GM19025 (cell line): ENCODE data around the gene ZNF566.

Experiments
- ATAC-seq: cut with Tn5 transposase; IDR thresholded peaks from one replicate; pipeline ENCODE4 v1.9.1; 2021; ENCODE audit warnings: mild to moderate bottlenecking, low read depth, moderate library complexity; ENCODE audit not compliant: unreplicated experiment

Gene ZNF566

DNA sequence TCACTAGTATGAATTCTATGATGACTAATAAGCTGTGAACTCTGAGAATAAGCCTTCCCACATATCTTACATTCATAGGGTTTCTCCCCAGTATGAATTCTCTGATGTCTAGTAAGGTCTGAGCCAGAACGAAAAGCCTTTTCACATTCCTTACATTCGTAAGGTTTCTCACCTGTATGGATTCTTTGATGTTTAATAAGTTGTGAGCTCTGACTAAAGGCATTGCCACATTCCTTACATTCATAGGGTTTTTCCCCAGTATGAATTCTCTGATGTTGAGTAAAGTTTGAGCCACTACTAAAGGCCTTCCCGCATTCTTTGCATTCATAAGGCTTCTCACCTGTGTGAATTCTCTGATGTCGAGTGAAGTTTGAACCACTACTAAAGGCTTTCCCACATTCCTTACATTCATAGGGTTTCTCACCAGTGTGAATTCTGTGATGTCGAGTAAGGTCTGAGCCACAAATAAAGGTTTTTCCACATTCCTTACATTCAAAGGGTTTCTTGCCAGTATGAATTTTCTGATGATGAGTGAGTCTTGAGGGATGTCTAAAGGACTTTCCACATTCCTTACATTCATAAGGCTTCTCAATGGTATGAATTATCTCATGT lies 40.2 kb downstream of the ZNF566 start:
- no peak for ATAC-seq

DNA sequence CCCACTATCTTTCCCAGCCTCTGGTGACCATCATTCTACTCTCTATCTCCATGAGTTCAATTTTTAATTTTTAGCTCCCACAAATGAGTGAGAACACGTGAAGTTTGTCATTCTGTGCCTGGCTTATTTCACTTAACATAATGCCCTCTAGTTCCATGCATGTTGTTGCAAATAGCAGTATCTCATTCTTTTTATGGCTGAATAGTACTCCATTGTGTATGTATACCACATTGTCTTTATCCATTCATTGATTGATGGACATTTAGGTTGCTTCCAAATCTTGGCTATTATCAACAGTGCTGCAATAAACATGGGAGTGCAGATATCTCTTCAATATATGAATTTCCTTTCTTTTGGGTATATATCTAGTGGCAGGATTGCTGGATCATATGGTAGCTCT lies 48.0 kb downstream of the ZNF566 start:
- ATAC-seq: no peak

- no peak for ATAC-seq
Measured at GRCh38 chr19:36436531-36436930, 52.8 kb downstream of the ZNF566 start.

DNA sequence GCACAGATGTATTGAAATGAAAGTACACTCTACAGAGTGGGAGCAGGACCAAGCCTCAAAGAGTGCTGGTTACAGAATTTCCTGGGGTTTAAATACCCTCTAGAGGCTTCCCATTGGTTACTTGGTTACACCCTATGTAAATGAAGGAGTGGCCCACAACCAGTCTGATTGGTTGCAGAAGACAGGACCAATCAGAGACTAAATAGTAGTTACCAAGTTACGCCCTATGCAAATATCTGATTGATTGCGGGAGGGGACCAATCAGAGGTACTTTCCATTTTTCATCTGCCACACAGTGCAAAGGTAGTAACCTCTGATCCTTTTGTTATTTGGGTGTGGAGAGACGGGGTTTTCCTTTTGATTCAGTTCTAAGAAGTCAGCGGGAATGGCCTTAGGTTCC lies 65.4 kb downstream of the ZNF566 start:
- no peak for ATAC-seq

GRCh38 chr19:36421749-36422481 lies 67.4 kb downstream of the ZNF566 start:
- no peak for ATAC-seq

DNA sequence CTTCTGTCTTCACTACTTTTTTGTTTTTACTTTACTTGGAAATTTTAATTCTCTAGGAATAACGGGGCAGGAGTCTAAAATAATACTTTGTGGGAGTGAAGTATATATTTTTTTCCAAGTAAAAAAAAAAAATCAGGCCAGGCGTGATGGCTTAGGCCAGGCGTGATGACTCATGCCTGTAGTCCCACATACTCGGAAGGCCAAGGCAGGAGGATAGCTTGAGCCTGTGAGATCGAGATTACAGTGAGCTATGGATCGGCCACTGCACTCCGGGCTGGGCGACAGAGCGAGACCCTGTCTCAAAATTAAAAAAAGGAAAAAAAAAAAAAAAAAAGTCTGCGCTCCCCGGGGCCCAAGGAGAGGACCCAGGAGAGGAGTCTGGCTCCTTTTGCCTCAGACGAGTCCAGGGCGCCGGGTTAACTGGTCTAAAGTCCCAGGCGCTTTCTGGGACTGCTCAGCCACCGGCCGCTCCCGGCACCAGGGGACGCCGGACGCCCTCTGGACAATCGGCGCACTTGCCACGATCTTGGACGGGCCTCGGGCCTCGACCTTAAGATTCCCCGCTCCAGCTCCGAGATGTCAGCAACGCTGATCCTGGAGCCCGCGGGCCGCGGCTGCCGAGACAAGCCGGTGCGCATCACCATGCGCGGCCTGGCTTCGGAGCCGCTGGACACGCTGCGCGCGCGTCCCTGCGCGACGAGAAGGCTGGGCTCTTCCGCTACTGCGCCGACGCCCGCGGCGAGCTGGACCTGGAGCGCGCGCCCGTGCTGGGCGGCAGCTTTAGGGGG lies 68.2 kb downstream of the ZNF566 start:
- ATAC-seq: no peak

- peak; percentile 88 for ATAC-seq
Measured at GRCh38 chr19:36418287-36419001, 70.9 kb downstream of the ZNF566 start, which contains the start of gene ZFP82. Gene ZFP82 (minus strand): TSS chr19:36418644. CDS start chr19:36409789, 8,855 bp downstream.

GRCh38 chr19:36417752-36418286 lies 71.5 kb downstream of the ZNF566 start:
- no peak for ATAC-seq

DNA sequence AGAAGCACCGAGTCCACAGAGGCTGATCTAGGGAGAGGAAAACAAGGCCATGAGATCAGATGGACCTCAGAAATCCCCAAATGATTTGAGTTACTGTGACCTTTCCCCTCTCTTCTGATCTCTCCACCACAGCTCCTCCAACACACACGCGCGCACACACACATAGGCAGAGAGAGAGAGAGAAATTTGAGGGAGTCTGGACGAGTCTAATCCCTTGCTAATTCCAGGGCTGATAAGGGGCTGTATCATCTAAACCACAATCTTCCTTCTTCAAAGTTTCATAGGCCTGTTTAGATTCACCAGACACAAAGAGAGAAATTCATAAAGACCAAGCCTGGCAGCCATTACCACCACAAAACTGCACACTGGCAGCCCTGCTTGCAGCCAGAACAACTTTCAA lies 79.5 kb downstream of the ZNF566 start:
- no peak for ATAC-seq

DNA sequence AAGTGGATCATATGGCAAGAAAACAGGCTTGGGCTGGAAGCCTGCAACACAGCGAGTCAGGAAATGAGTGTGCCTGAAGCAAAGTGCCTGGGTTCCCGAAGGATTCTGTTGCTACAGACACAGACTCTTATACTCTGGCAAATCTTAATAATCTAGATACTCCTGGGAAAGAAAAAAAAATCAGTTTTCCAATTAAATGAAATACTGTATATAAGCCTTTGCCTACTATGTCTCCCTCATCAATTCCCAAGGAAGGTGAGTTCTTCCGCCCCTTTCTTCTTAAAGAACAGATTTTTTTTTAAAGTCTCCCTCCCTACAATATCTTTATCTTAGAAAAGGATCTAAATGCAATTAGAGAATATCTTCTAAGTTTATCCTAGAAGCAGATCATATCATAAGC lies 81.3 kb downstream of the ZNF566 start:
- ATAC-seq: no peak

GRCh38 chr19:36404498-36404897 lies 84.9 kb downstream of the ZNF566 start:
- ATAC-seq: no peak

DNA sequence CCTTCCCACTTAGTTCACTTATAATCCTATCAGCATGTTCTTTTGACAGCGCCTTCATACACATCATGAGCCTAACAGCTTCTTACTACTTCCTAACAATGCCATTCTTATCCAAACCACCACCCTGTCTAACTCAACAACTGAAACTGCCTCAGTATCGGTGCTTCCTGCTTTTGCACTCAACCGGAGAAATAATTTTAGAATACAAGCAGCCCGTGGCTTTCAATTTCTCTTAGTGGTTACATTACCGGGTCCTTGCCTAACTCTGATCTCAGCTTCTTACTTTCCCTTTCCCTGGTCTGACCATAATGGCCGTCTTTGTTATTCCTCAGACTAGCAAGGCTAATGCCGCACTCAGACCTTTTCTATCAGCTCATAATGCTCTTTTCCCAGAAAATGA lies 87.9 kb downstream of the ZNF566 start:
- no peak for ATAC-seq

DNA sequence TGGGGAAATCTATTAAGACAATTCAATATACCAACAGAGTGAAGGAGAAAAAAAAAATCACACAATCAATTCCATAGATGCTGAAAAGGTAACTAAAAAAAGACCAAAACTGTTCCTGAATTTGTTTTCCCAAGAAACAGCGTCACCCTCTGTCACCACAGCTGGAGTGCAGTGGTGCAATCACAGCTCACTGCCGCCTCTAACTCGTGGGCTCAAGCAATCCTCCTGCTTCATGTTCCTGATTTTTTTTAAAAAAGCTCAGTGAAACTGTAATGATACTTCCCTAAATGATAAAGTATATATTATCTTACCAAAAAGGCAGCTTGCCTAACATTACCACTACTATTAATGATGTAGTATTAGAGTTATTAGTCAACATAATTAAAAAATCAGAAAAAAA lies 90.8 kb downstream of the ZNF566 start:
- ATAC-seq: no peak
